Stimulated activated CD4-positive, alpha-beta T cell treated with anti-CD3 and anti-CD28 coated beads, Interleukin-4, amount 100 ng/mL, for 4 hours (primary cell): ENCODE measurements around the gene DDX56.
A peak's percentile ranks its signal among the peaks of the same experiment; 100 is the strongest.
"Not testable (repeated sequence)": the region's sequence is repeated elsewhere in the genome, so short reads cannot be mapped to it uniquely, and the experiment has no call there.

Source experiments
- DNase-seq, 2 experiments: peaks; one replicate each; pipeline ENCODE4 v3.0.0-alpha.2; 2020

Gene DDX56

DNA sequence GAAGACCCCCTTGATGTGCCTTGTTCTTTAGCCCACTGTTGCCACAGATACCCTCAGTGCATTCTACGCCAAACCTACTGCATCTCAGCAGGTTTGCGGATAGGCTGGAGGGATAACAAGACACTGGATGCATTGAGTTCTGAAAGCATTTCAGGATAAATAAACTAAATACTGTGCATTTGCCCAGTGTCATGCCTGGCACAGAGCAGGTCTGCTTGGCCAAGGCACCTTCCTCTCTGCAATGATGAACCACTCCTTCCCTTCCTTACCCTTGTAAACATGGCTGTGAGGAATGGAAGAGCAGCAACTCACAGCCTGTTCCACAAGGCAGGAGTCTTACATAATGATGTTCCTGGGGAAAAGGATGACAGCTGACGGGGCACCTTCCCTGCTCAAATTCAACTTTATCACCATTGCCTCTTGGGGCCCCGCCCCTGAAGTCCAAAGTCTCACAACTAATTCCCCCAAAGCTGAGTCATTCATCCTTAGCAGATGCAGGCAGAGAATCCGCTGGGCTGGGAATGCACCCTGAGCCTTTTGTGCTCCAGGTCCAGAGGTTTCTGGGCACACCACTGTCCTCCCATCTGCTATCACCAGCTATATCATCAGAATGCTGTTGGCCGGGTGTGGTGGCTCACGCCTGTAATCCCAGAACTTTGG lies 11.6 kb downstream of the DDX56 start:
- DNase-seq, result no peak

DNA sequence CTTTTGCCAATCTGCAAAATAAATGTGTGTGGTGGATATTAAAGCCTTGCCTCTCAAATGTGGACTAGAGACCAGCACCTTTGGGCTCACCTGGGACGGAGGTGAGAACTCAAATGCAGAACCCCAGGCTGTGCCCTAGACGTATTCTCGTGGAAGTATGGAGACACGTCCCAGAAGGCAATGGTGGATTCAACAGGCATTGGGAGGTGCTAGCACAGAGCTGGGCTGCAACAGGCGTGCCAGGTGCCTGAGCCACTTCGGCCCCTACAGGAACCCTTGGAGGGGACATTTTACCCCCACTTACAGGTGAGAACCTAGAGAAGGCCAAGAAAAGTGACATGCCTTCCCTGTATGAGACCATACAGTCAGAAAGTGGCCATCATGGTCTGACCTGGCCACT lies 12.2 kb downstream of the DDX56 start:
- no peak for DNase-seq

DNA sequence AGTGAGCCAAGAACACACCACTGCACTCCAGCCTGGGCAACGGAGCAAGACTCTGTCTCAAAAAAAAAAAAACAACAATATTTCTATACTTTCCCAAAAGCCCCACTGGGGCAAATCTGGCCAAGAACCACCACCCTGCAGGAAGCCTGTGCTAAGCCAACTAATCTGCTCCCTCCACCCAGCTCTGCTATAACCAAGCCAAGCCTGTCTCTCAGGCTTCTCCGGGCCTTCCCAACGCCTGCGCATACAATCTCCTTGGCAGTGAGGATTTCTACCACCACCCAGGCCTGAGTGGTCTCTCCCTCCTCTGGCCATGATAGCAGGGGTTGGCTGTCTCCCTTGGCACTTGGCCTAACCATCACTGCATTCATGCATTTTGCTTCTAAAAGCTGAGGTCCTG lies 14.2 kb downstream of the DDX56 start:
- no peak for DNase-seq

DNA sequence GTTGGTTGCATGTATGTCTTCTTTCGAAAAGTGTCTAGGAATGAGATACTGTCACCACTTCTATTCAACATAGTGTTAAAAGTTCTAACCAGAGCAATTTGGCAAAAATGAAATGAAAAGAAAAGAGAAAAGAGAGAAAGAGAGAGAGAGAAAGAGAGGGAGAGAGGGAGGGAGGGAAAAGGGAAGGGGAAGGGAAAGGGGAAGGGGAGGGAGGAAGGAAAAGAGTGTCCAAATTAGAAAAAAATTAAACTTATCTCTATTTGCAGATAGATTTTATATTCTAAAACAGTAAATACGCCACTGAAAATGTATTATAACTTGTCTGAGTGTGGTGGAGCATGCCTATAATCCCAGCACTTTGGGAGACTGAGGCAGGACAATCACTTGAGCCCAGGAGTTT lies 16.2 kb downstream of the DDX56 start:
- no peak for DNase-seq

DNA sequence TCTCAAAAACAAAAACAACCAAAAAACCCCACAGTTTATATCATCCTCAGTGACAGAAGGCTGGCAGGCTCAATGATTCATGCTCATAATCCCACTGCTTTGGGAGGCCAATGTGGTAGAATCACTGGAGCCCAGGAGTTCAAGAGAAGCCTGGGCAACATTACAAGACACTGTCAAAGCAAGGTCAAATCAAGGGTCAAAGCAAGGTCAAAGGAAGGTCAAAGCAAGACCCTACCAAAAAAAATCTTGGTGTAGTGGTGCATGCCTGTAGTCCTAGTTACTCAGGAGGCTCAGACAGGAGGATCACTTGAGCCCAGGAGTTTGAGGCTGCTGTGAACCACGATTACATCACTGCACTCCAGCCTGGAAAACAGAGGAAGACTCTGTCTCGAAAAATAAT lies 18.4 kb downstream of the DDX56 start:
- DNase-seq, result no peak

DNA sequence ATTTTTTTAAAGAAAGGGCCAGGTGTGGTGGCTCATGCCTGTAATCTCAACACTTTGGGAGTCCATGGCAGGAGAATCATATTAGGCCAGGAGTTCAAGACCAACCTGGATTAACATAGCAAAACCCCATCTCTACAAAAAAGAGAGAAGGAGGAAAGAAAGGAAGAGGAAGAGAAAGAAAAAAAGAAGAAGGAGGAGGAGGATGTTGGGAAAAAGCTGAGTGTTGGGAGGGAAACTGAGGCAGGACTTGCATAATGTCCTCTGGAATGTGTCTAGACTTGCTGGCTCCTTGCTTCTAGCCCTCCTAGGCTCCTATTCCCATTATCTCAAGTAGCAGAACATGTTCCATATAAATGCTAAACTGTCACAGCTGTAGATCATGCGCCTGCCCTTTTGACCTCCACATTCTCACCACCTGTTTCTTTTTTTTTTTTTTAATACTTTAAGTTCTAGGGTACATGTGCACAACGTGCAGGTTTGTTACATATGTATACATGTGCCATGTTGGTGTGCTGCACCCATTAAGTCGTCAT lies 21.2 kb downstream of the DDX56 start:
- not testable (repeated sequence) for DNase-seq

DNA sequence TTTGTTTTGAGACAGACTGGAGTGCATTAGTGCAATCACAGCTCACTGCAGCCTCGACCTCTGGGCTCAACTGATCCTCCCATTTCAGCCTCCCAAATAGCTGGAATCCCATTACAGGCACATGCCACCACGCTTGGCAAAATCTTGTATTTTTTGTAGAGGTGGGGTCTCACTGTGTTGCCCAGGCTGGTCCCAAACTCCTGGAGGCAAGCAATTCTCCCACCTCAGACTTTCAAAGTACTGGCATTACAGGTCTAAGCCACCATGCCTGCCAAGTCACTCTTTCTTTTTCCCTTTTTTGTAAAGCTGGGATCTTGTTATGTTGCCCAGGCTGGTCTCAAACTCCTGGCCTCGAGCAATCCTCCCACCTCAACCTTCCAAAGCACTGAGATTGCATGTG lies 24.3 kb downstream of the DDX56 start:
- DNase-seq, result no peak

DNA sequence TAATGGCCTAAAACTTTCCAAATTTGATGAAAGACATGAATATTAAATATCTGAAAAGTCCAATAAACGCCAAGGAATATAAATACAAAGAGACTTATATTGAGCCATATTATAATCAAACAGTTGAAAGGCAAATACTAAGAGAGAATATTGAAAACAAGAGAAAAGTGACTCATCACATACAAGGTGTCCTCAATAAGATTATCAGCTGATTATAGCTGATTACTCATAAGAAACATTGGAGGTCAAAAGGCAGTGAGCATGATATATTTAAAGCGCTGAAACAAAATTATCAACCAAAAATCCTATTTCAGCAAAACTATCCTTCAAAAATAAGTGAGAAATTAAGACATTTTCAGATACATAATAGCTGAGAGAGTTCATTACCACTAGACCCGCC lies 24.8 kb downstream of the DDX56 start:
- DNase-seq, result no peak

DNA sequence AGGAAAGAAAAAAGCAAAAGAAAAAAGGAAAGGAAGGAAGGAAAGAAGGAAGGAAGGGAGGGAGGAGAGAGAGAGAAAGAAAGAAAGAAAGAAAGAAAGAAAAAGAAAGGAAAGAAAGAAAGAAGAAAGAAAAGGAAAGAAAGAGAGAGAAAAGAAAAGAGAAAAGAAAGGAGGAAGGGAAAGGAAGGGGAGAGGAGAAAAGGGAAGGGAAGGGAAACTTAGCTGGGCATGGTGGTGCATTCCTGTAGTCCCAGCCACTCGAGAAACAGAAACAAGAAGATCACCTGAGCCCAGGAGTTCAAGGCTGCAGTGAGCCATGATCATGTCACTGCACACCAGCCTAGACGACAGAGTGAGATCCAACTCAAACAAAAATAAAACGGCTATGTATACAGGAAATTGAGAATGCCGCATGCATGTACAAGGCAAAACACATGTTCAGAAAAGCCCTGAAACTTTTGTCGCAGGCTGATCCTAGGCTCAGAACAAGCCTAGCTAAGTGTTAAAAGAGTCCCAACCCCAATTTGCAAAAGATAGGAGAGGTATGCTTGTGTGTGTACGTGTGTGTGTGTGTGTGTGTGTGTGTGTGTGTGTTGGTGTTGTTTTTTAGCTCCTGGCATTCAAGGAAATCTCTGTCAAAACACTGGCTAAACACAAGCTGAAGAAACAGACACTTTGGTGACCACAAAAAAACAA lies 26.0 kb downstream of the DDX56 start:
- DNase-seq, result no peak

DNA sequence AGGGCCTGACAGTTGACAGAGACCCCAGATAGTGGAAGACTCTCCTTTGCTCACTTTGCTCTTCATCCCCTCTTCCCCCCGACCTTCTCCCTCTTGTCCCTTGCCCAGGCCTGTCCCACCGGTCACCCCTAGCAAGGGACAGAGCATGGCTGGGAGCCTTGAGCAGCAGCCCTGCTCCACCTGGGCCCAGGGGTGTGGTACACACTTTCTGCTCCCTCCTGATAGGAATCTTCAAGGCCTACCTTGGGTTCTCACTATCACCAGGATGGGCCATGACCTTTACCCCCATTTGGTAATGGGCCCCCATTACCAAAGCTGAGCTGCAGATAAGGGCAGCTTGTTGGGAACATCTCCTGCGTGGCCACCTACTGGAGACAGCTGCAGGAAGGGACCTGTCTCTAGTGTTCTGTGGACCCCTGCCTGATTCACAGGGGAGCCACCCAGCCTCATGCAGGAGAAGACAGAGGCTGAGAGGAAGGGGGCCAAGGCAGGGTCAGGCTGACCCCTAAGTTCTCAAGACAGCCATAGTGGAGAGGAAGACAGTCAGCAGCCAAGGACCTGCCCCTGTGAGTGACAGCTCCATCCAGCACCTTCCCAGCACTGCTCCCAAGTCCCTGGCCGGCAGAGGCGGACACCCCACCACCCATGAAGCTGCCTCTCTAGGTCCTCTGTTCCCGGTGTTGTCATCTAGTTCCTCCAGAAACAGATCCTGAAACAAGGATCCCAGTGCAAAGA lies 31.7 kb downstream of the DDX56 start:
- DNase-seq, result no peak

DNA sequence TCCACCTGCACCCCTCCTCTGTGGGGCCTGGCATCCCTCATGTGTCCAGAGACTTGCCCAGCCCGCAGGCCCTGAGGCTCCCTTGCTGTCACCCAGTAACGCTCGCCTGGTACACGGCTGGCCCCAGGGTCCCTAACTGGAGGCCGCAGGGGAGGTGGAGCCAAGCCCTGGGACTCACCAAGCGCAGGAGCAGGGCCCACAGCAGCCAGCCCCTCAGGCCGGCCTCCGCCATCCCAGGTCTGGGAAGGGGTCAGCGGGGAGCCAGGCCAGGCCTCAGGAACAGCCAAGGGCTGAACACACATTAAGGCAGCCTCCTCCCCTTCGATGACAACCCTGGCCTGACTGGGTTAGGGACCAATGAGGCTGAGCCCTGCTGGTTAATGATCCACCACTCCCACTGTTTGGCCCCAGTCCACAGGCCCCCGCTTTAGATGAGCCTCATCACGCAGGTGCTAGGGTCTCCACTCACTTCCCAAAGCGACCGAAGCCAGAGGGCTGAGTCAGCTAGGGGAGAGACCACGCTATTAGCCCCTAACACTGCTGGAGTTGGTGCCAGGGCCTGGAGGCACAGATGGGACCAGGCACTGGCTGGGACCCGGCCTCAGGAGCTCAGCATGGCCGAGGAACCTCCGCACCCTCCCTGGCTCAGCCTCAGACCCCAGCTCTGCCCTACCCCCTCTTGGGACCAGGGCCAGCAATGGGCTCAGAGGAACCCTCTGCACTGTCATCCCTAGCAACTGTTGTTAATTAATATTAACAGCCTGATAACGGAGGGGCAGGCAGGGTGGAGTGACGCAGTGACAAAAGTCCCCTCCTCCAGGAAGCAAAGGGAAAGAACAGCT lies 32.5 kb downstream of the DDX56 start, which contains the start of gene NPC1L1:
NPC1L1 (minus strand) TSS at position 303 of the 842 bp plus-strand sequence; CDS start at position 232, 71 bp downstream.
- no peak for DNase-seq

DNA sequence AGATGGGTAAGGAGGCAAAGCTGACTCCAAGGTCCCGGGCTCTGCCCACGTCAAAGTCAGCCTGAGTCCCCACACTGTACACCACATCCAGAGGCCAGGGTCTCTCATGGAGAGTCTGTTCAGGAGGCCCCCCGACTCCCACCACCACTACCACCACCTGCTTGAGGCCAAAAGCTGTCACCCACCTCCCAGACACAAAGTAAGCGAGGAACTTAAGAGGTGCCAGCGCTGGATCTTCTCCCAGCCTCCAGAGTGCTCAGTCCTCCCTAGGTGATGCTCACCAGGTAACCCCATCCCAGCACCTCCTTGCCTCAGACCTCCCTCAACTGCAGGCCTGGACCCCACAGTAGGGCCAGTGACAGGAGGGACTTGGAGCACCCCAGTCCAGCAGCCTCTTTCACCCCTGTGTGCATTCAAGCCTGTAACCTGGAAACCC lies 33.1 kb downstream of the DDX56 start:
- DNase-seq, result no peak

DNA sequence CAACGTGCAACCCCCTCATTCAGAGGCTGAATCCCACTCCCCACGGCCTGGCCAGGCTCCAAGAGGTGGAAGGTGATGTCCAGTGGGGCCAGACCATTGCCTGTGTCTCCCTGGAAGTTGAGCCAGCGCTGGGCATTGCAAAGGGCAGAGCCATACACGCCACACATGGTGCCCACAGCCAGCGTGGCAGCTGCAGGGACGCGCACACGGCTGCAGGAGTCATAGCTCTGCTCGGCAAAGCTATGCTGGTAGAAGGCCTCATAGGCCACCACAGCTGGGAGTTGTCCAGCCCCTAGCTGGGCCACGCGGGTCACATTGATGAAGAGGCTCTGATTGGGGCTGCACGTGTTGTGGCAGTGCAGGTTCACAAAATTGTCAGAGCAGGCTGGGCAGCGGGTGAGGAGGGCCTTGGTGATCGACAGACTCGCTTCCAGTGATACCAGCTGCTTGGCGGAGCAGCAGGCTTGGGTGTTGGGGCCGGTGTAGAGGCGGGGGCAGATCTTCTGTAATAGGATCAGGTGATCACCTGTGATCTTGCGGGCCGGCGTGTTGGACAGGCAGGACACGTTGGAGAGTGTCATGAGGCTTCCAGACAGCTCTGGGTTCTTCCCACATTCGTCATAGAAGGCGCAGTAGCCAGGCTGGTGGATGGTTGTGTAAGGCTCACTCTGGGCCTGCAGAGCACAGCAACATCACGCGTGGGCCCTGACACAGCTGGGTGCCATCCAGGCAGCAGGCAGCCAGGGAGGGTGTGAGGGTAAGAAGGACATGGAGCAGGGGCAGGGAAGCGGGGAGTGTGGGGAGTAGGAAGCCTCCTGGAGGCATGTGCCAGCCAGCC lies 33.8 kb downstream of the DDX56 start:
- DNase-seq, result no peak

DNA sequence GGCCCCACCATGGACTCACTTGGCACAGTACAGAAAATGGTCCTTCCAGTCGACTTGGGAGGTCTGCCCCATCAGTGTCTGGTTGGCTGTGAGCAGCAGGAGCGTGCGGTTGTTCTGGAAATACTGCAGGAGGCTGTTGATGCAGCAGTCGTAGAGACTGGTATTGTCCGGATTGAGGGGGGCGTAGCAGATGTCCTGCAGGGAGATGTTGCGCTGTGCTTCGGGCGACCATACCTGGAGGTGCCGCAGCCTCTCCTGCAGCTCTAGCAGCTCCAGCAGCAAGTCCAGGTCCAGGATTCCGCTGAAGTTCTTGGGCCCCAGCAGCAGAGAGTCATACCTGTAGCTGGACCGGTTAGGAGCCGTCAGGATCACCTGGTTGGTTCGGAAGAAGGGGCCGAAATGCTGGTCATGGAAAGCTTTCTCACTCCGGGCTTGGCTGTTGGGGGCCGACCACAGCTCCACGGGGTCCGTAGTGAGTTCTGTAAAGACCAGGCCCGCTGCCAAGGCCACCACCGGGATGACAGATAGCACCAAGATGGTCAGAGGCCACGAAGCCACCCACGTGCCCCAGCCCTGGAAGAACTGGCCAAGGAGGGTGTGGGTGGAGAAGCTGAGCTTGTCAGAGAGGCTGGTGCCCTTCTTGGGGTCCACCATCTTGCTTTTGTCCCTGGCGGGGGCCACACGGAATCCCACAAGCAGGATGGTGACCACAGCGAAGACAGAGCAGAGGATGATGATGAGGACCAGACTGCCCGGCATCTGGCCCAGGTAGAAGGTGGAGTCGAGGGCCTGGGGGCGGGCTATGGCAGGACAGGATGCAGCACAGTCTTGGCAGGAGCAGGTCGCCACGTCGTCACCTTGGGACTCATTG lies 34.7 kb downstream of the DDX56 start:
- no peak for DNase-seq

DNA sequence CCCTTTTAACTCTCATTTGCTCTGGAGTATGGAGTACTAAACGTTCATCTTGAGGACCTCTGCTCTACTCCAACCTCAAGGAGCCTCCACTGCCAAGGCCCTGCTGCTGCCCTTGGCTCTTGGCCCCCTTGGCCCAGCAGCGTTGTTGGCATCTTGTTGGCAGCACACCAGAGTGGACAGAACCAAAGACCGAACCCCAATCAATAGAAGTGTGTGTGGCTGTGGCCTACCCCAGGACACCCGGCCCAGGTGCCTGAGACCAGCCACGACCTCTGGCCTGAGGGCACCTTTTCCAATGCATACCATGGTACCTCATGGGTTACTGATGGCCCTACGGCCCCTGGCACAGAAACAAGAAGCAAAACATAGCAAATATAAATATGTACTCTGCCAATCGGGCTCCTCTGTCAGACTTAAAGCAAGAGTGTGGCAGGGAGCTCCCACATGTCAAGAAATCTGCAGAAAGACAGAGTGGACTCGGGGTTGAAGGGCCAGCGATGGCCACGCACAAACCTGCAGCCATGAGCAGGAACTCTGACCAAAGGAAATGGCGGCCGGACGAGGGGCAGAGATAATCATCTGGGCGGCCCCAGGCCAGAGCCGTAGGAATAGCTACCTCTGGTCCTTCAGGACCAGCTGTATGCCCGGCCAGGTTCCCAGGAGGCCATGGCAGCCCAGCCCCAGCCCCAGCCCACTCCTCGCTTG lies 35.5 kb downstream of the DDX56 start:
- DNase-seq, result no peak

DNA sequence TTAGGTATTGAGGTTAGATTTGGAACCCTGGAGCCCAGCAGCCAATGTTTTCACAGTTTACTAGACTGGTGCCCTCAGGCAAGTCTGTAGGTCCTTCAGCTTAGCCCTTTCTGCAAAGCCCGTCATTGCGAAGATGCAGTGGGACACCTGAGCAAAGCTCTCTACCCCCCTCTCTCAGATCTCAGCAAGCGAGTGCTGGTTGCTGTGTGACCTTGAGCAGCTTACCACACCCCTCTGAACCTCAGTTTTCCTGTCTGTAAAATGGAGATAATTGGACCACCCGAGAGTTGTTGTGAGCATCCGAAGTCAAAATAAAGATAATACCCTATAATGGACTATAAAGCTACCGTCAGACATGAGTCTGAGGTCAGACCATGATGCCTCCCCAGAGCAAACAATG lies 36.3 kb downstream of the DDX56 start:
- no peak for DNase-seq

DNA sequence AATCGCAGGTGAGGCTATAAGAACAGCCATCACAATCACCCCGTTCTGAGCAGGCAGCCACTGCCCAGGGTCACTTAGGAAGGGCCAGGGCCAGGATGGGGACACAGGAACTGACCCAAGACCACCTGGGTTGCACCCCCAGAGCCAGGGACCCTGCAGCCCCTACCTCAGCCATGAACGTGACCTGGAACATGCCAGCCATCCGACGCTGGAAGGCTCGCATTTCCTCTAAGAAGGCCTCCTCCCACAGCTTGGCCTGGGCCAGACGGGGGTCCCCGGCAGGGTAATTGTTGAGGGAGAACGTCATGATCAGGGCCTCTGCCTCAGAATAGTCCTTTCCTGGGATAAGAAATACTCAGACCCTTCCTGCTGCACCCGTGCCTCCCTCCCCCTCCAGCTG lies 37.6 kb downstream of the DDX56 start:
- no peak for DNase-seq

DNA sequence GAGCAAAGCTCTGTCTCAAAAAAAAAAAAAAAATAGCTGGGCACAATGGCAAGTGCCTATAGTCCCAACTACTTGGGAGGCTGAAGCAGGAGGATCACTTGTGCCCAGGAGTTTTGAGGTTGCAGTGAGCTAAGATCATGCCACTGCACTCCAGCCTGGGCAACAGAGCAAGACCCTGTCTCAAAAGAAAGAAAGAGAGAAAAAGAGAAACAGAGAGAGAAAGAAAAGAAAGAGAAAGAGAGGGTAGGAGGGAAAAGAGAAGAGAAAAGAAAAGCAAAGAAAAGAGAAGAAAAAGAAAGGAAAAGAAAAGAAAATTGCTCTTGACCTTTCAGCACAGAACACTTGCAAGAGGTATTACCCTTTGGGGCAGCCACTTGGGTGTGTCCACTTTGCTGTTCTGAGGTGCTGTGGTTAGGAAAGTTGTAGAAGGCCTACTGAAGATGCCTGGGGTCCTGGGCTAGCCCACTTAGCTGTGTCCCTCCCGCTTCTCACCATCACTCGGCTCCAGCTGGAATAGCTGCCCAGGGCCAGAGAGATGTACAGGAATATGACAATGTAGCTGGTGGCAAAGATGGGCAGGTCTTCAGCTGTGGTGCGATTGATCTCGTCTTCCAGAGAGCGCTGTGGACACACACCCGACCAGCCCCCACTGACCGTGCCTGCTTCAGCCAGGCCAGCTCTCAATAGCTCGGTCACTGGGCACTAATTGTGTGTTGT lies 38.2 kb downstream of the DDX56 start:
- DNase-seq, result no peak

DNA sequence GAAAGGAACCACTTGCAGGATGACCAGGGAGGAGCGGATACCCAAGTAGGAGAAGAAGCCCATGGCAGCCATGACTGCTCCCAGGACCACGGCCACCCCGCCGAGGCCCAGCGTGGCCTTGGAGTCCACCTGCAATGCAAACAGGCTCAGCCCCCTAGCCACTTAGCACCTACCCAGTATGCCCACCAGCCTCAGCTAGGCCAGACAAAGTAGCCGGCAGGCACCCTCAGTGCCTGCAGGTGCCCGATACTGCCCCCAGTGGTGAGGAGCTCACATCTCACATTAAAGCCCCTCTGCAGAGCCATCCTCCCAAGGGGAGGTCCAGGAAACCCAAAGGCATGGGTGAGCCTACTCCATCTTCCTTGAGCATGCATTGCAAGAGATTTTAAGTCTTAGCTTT lies 39.2 kb downstream of the DDX56 start:
- DNase-seq, result peak in 1 of 2 experiments; percentile 14
